GM13976 (cell line): Measurements from ENCODE around the gene BBS9.

Source experiments
- DNase-seq: peaks from one replicate; pipeline ENCODE4 v3.0.0; 2012; ENCODE audit warnings: low spot score
- CTCF ChIP-seq: IDR thresholded peaks from 2 replicates; pipeline ENCODE4 v1.5.1; 2012; ENCODE audit warnings: borderline replicate concordance, mild to moderate bottlenecking; ENCODE audit not compliant: insufficient read depth; ENCODE audit errors: extremely low read depth, missing control alignments, control extremely low read depth
- in situ Hi-C: fragments of 300-500 bp; cut with MboI; formaldehyde crosslinking; loops from one replicate; pipeline ENCODE4 v1.12.0; 2022; ENCODE audit warnings: low sequenced_read_pairs, mixed read lengths, inconsistent platforms; ENCODE audit not compliant: unreplicated experiment

The BBS9 gene

DNA sequence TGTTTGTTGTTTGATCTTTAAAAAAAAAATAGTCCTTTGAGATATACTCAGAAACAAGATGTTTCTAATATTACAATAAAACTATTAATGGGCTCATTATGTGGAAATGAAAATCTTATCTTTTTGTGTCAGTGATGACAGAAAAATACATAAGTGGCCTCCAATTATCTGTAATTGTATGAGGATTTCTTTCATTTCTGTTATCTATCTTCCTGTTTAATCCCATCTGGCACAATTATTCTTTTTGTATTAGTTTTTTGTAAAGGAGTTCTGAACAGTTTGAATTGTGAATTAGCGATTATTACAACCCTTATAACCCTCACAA, 270.8 kb downstream of the BBS9 start:
- in situ Hi-C loops = no loop called here
- no peak for TF ChIP-seq CTCF
- no peak for DNase-seq

GRCh38 chr7:33410266-33410665, 280.9 kb downstream of the BBS9 start:
- TF ChIP-seq CTCF = no peak
- no peak for DNase-seq
- in situ Hi-C loops = no loop called here

DNA sequence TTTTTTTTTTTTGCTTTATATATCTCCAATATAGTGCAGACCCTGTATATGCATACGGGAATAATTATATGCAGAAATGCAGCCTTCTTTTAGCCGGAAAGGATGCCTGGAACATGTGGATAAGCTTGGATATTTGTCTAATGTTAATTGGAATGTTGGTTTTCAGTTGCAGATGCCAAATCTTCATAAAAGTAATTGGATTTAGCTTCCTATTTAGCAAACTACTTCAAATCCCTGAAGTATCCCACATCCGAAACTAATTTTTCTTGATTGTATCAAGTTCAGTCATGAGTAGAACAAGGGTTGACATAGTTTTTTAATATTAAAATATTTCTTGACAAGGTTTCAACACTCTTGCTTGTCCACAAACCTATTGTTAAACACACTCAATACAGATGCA, 281.7 kb downstream of the BBS9 start:
- TF ChIP-seq CTCF = no peak
- in situ Hi-C loops = no loop called here
- no peak for DNase-seq

- in situ Hi-C loops = no loop called here
- DNase-seq = no peak
- TF ChIP-seq CTCF = no peak
Measured at GRCh38 chr7:33412331-33412730, 283.0 kb downstream of the BBS9 start.

- in situ Hi-C loops = no loop called here
- no peak for TF ChIP-seq CTCF
- no peak for DNase-seq
Measured at GRCh38 chr7:33418251-33418701, 288.9 kb downstream of the BBS9 start.

- TF ChIP-seq CTCF = no peak
Measured at GRCh38 chr7:33420311-33420940, 291.1 kb downstream of the BBS9 start.

DNA sequence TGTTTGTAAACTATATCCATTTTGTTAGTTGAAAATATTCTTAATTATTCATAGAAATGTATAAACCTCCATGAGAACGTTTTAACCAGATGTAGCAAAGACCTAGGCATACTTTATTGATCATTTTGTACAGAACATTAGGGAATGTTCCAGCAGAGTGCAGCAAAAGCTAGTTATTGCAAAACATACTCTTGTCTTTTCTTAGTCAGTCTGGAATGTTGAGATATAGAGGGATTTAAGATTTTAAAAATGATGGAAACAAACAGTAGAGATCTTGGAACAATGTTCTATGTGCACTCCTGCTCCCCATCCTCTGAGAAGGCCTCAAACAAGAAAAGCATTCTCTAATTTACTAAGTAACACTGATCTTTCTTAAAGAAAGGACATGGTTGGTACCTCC, 292.1 kb downstream of the BBS9 start:
- TF ChIP-seq CTCF = no peak
- no peak for DNase-seq
- in situ Hi-C loops = no loop called here

More at GRCh38 chr7:33420311-33420940, 291.1 kb downstream of the BBS9 start:
- in situ Hi-C loops = no loop called here
- no peak for DNase-seq
